ENCODE measurements around the gene MRPL17.
A peak's percentile ranks its signal among the peaks of the same experiment; 100 is the strongest.

MRPL17 gene

GRCh38 chr11:6682936-6683861, at the start of gene MRPL17:
TSS of gene MRPL17 (minus strand) at chr11:6683340. CDS start at chr11:6683296, 44 bp downstream.
- in situ Hi-C loops (cut with MboI; ENCODE audit: low sequenced_read_pairs, unreplicated experiment): loop anchor here (10.0 kb wide), 1 partner anchor 148 kb away; no protein-coding TSS in a partner anchor
- peak; percentile 97 for DNase-seq (ENCODE audit: low spot score)
- TF ChIP-seq CTCF (IDR thresholded peaks at IDR 0.05; ENCODE audit: borderline replicate concordance, control extremely low read depth, extremely low read depth, insufficient read depth, missing control alignments): peak; percentile 77

GRCh38 chr11:6727971-6728760, 45.0 kb upstream of the MRPL17 start:
- no peak for DNase-seq (ENCODE audit: low spot score)
- no peak for TF ChIP-seq CTCF (IDR thresholded peaks at IDR 0.05; ENCODE audit: borderline replicate concordance, control extremely low read depth, extremely low read depth, insufficient read depth, missing control alignments)
- in situ Hi-C loops (cut with MboI; ENCODE audit: low sequenced_read_pairs, unreplicated experiment): no loop called here

- no peak for TF ChIP-seq CTCF (IDR thresholded peaks at IDR 0.05; ENCODE audit: borderline replicate concordance, control extremely low read depth, extremely low read depth, insufficient read depth, missing control alignments)
- no peak for DNase-seq (ENCODE audit: low spot score)
- in situ Hi-C loops (cut with MboI; ENCODE audit: low sequenced_read_pairs, unreplicated experiment): no loop called here
These were observed 42.3 kb upstream of the MRPL17 start for GRCh38 chr11:6725386-6725896.

- in situ Hi-C loops (cut with MboI; ENCODE audit: low sequenced_read_pairs, unreplicated experiment): no loop called here
- TF ChIP-seq CTCF (IDR thresholded peaks at IDR 0.05; ENCODE audit: borderline replicate concordance, control extremely low read depth, extremely low read depth, insufficient read depth, missing control alignments): no peak
- DNase-seq (ENCODE audit: low spot score): no peak
These were observed 40.9 kb upstream of the MRPL17 start for GRCh38 chr11:6724013-6724412.

- DNase-seq (ENCODE audit: low spot score): no peak
- TF ChIP-seq CTCF (IDR thresholded peaks at IDR 0.05; ENCODE audit: borderline replicate concordance, control extremely low read depth, extremely low read depth, insufficient read depth, missing control alignments): no peak
- in situ Hi-C loops (cut with MboI; ENCODE audit: low sequenced_read_pairs, unreplicated experiment): no loop called here
These were observed 38.2 kb upstream of the MRPL17 start for GRCh38 chr11:6721343-6721742.

GRCh38 chr11:6719576-6719975, 36.4 kb upstream of the MRPL17 start:
- in situ Hi-C loops (cut with MboI; ENCODE audit: low sequenced_read_pairs, unreplicated experiment): no loop called here
- no peak for TF ChIP-seq CTCF (IDR thresholded peaks at IDR 0.05; ENCODE audit: borderline replicate concordance, control extremely low read depth, extremely low read depth, insufficient read depth, missing control alignments)
- no peak for DNase-seq (ENCODE audit: low spot score)

Measured in GM13976 (cell line).